HG03571 (cell line): ENCODE data around the gene TPD52L1.

Experiments used
- ATAC-seq: cut with Tn5 transposase; IDR thresholded peaks from one replicate; pipeline ENCODE4 v1.9.1; 2021; ENCODE audit not compliant: unreplicated experiment

The TPD52L1 gene

DNA sequence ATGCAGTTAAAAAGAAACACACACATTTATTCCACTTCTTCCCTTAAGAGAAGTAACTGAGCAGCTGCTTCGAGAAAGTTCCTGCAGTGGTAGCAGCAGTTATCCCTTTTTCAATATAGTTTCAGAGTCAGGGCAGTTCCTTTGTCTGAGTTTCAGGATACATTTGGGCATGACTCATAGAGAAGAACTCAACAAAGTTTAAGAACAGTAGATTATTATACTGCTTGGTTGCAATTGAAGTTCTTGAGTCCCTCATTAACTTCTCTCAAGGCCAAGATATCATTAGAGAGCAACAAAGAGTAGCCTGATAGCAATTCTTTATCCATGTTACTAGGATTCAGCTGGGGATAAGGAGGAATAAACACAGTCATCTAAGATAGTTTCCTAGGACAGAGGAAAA, 54.4 kb downstream of the TPD52L1 start:
- no peak for ATAC-seq

DNA sequence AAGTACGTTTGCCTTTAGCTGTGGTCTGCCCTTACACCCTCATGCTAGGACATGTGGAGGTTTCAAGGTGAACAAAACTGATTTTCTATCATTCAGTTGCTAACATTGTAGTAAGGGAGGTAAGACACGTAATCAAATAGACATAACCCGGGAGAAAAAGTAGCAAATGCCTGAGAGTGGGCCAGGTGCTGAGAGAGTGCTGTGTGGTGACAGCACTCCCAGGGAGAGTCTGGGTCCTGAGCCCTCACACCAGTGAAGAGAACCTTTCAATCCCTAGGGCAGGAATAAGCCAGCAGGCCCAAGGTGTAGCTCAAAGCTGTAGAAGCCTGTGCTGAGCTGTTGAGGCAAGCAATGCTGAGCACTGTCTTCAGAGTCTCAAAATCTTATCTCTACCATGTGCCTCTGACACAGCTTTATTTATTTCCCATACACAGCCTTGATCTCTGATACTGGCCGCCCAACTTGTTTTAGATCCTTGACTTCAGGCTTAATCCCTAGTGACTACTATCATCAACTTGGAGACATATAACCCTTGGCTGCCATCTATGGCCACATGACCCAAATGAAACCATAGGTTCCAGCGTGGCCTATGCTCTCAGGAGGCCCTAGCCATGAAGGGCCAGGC, 55.2 kb downstream of the TPD52L1 start:
- ATAC-seq = no peak

DNA sequence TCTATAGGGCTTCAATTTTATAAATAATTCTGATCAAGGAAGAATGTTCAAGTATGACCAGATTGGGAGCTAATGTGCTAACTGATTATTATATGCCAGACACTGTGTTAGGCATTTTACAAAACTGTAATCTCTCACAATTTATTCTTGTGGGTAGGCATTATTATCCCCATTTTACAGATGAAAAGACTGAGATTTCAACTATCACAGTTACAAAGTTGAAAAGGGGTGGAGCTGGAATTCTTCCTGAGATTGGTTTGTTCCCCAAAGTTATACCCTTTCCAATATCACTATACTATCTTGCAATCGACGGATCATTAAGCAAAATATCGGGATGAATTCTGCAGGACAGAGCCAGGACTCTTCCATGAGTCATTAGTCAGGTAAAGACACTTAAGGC, 57.1 kb downstream of the TPD52L1 start:
- ATAC-seq = no peak

DNA sequence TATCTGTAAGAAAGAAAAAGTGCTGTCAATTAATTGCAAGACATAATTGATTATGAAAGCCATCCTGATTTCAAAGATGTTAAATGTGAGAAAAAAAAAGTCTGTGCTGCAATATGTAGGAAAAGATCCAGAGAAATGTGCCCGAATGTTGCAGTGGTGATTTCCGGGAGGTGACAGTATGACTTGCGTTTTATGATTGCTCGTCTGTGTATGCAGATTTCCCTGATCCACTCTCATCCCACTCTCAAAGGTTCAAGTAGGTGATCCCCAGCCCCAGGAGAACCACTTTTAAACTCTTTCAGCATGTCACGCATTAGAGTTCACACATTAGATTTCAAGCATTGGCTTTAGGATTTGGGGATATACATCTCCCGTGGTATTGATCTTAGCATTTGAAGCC, 57.8 kb downstream of the TPD52L1 start:
- ATAC-seq = no peak

DNA sequence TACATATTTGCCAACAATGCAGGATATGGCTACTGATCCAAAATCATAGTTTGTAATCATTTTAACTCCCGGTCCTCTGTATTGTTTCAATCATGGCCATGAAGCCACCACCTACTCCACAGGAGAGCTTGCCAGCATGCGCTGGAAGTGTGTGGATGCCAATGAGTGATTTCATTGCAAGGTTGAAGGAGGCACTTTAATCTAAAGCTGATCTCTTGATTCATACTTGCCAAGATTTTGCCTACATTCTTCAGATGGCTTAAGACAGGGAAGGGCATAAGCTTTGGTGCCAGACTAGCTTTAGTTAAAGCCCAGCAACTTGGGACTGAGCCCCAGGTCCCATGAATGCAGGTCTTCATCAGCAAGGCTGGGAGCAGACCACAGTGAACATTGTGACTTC, 58.8 kb downstream of the TPD52L1 start:
- no peak for ATAC-seq

DNA sequence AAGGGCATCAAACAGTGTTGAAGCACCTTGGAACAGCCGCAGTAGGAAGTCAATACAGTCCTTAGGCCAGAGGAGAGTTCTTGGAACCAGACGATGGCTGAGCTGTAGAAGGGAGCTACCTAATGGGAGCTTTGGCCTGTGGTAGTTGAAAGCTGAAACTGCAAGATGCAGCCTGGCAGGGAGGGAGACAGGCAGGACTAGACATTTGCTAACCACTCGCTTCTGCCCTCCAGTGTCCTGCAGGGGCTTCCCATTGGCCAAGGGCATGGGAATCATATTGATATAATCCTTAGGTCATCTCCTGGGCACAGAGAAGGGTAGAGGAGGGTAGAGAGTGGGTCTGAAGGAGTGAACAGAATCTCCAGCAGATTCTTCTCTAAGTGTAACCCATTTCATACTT, 60.4 kb downstream of the TPD52L1 start:
- ATAC-seq = no peak

DNA sequence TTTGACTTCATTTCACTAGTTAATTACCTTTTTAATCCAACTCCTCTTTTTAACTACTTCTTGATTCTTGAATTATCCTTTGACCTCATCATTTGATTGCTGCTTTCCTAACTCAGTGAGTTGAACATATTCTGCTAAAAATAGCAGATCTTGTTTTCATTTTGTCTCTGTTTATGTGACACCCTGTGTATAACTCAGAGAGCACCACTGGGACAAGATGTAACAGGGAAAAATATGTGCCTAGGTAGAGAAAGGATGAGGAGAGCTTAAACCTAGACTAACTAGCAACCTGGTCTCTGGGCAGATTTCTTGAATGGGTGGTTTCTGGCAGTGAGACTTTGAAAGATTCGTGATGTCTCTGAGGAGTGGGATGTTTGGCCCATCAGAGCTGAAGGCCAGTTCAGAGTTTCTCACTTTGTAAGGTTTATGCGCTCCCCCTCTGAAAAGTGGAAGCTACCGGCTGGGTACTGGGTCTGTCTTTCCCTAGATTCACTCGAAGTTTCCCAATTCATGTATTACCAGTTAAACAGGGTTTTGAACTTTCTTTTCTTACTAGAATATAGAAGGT, 61.8 kb downstream of the TPD52L1 start:
- ATAC-seq = no peak

DNA sequence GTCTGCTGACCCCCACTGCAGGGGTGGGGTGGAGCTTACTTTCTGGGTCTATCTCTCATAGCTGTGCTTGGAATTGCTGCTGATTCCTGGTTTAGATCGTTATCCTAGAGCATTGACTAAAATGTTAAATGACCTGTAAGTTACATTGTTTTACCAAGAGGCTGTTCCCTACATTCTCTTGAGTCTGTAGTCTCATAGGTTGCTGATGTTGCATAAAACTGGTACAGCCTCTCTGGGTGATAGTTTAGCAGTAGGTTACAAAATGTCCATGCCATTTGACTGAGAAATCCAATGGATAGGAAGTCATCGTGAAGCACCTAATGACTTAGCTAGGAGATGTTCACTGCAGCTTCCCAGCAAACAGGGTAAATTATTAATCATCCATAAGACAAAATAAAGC, 62.4 kb downstream of the TPD52L1 start:
- ATAC-seq = no peak

DNA sequence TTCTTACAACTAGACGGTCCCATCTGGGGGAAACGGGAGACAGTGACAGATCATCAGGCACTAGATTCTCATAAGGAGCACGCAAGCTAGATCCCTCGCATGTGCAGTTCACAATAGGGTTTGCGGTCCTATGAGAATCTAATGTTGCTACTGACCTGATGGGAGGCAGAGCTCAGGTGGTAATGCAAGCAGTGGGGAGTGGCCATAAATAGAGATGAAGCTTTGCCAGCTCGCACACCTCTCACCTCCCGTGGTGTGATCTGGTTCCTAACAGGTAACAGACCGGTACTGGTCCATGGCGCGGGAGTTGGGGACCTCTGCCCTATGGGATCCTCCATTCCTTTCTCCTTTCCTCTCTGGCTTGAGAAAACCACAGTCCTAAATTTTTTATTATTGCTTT, 63.8 kb downstream of the TPD52L1 start:
- no peak for ATAC-seq

DNA sequence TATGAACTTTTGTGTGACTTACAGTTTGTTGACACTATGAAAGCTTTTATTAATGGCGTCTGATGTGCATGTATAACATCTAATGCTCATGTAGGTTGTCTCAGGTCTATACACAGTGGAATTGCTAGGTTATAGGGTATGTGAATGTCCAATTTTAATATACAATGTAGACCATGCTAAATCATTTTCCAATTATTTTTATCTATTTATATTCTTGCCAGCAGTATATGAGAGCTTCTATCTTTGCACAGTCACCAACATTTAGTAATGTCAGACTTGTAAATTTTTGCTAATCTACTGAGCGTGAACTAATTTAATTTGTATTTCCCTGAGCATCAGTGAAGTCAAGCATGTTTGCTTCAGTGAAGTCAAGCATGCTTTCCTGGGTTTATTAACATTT, 64.4 kb downstream of the TPD52L1 start:
- ATAC-seq = no peak

DNA sequence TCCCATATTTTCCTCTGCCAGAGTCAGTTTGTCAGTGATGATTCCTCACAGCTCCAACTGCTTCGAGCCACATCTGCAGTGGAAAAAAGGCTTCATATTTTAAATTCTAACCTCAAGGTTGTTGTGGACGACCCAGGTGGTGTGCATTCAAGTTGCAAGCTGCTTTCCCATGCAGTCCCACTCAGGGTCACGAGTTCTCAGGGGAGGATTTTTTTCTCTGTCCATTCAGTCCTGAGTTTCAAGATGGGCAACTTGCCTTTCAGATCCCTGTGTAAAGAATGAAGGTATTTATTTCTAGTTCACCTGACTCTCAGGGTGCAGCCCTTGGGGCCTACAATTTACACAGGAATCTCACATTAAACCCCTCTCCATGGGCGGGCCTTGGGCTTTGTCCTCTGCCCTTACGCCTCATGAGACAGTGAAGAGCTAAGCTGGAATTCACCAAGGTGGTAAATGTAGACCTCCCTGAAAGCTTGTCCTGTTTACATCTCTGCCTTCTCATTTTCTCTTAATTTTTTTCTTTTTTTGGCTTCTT, 65.9 kb downstream of the TPD52L1 start:
- no peak for ATAC-seq

DNA sequence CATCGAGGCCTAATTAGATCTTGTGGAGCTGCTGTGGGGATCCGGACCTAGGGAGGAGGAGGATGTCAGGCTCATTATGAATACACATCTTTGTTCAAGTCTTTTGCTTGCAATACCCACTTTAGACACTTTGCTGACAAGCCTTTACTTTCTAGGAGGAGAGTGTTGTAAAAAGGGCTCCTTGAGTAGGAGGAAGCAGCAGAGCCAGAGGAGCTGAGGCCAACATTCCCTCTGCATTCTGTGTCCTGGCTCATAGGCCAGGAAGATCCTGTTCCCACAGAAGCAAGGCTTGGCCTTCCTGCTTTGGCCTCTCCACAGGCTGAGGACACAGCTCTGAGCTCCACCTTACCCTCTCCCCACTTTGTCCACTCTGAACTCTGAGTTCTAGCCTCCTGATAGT, 67.1 kb downstream of the TPD52L1 start:
- ATAC-seq = no peak

DNA sequence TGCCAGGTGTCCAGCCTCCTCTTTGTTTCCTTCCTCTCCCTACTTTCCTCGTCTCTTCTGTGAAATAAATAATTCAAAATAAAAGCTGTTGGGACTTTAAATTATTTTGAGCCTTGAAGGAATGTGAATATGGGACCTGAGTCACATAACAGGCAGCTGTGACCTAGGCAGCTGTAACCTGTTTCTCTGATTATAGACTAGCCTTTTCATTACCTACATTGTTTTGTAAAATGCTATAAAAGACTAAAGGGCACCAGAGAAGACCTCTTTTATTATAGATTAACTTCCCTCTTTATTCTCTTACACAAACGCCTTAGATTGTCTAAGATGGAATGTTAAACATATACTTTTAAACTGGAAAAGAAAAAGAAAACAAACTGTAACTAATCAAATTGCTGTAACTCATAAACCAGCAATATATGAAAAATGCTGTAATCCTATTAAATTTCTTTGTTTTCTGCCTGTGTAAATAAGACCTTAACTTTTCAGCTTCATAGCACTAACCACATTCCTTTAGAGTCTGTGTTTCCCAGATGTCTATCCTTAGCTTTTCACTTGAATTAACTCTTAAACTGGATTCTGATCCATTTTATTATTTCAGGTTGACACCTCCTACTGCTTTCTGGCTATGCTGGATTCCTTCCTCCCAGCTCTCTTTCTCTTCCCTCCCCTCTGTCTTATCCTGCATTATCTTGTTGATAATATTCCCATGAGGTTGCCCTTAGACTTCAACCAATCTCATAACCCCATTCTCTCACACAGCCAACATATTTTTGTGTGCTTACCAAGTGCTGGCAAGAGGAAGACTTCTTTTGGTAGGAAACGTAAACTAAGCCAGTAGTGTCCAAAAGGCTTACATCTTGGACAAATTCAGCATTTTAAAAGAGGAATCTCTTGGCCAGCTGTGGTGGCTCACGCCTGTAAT, 69.2 kb downstream of the TPD52L1 start:
- ATAC-seq = no peak

DNA sequence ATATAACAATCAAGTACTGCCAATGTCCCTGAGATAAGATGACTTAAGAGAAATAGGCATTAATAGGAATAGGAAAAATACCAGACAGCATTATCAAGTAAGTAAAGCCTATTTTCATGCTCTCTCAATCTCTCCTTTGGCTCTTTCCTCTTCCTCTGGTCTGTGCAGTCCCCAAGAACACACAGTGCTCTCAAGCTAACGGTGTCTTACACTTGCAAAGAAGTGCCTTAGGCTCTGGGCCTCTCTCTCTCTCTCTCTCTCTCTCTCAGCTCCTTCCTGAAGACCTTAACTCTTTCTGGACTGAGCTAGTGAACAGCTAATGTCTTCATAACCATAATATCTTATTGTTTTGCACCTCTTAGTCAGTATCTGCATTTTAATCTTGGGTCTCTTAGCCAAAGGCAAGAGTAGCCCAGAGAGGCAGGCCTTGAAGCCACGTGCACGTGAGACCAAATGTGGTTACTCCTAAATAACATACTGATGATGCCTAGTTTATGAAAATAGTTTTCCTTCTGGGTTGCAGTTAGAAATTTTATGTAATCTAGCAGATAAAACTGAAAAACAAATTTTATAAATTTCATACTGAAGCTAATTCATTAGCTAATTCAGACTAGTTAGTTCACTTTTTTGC, 70.8 kb downstream of the TPD52L1 start:
- no peak for ATAC-seq

DNA sequence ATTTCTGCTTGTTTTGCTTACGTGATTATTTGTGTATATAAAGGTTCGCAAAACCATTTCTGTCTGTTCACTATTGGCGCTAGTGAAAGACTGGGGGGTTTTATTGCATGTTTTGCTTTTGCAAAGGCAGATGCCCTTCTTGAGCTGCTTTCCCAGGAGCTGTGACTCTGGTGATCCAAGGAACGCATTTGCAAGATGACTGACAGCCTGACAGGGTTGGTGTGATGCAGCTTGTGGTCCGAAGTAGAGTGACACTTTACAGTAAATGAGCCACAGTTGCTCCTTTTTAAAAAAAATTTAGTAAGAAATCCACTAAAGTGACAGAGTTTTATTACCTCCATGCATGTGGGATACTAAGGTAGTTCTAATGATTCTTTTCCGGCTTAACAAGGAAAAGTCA, 73.7 kb downstream of the TPD52L1 start:
- ATAC-seq = no peak

DNA sequence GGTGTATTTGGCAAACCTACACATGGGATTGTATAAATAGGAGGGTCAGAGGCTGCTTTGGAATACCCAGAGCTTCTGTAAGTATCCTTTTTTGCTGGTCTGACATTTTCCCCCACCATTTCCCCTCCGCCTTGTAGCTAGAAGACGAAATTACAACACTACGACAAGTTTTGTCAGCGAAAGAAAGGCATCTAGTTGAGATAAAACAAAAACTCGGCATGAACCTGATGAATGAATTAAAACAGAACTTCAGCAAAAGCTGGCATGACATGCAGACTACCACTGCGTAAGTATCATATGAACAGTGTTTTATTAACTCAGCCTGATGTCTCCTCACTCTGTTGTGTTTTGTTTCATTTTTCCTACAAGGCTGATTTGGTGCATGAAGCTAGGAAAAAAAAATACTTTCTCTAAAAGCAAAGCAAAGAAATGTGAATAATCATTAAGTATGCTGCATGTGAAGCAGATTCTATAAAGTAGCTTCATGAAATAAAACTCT, 75.5 kb downstream of the TPD52L1 start:
- ATAC-seq = no peak

DNA sequence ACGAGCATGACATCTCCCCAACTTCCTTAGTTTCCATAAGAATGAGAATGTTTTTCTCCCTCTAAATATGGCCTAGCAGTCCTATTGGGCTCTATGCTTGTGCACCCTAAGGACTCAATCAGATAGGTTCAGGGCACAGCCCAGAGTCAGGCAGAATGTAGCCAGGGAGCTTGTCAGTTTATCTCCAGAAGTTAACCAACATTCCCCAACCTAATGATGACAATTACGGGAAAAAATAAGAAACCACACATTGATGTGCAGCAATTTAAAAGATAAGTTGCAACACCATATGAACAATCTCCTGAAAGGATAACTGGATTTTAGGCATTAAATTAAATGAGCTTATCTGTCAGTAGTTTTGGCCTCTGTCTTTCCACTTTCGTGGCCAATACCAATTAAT, 77.1 kb downstream of the TPD52L1 start:
- no peak for ATAC-seq

DNA sequence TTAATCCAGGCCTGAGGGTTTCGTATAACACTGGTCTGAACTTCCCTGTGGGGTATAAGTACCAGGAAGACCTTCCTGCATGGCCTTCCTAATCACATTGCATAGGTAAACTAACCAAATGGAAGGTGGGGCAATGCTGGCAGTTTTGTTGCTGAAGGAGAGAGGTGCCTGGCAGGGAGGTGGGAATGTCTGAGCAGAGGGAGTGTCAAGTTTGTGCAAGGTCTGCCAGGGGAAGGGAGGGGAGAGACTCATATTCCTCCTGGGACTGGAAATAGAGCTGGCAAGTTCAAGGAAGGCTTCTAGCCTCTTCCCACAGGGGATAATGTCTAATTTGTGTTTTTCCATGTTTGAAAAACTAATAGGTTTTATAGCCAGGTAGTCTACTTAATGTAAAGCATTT, 77.6 kb downstream of the TPD52L1 start:
- ATAC-seq = no peak

DNA sequence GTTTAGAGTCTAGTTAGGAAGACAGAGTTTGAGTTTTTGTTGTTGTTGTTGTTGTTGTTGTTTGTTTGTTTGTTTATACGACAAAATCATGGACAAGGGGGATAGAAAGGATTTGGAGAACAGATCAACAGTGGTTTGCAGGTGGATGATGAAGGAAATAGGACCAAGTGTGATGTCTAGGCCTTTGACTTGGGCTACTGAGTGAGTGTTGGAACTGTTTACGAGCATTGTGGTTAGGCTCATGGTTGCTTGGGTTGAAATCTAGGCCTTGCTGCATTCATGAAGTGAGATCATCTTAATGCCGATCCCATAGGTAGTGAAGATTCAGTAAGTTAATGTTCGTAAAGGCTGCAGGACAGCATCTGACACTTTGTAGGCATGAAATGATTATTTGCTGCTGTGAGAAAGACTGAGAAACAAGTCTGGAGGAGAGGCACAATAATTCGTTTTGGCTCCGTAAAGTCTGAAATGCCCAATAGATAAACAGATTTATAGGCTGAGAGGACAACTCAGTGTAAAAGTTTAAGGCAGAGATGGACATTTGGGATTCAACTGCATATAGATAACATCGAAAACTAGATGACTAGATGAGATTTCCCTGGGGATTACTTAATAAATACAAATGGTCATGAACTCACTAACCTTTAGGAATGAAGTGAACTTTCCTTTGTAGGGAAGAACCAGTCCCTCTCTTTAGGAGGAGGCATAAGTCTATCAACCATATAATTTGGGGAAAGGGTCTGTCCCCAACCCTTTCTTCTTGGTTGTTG, 78.2 kb downstream of the TPD52L1 start:
- no peak for ATAC-seq

DNA sequence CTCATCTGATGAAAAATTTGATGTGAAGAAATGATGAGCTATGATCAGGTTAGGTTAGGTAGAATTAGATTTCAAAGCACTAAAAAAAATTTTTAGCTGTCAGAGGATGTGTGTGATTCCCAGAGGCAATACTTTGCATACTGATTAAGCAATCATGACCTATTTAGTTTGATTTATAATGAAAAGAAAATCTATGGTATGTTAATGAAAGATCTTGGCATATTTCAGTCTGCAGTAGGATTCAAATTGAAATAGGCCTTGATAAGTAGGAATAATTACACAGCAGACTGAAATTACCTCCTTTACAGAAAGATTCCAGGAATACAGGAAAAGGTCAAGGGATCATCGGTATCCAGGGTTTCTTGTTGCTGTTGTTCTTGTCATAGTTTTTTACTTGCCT, 78.9 kb downstream of the TPD52L1 start:
- no peak for ATAC-seq

DNA sequence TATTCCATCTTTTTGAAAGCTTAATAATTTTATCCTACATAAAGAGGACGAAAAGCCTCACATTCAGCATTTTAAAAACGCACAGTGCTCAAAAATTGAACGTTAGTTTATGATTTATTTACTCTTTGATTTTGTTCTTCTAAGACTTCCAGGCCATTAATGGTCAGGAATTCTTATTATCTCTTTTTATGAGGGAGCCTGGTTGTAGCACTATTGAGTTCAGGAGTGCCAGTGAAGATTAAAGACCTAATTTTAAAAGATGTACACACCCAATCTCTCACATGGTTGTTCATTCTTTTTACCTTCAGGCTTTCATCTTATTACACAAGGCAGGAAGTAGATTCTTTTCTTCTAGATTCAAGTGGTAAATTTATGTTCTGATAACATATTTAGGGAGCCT, 79.6 kb downstream of the TPD52L1 start:
- no peak for ATAC-seq
